Right hindlimb (tissue), 1 donor: Measurements from ENCODE around the gene PIGZ.

Experiments used
- DNase-seq: peaks from one replicate; pipeline ENCODE4 v3.0.0-alpha.2; 2018

The PIGZ gene

GRCh38 chr3:196968233-196969133 is at the start of gene PIGZ:
PIGZ (minus strand) TSS chr3:196968833; CDS start chr3:196952031, 16,802 bp downstream.
- no peak for DNase-seq

DNA sequence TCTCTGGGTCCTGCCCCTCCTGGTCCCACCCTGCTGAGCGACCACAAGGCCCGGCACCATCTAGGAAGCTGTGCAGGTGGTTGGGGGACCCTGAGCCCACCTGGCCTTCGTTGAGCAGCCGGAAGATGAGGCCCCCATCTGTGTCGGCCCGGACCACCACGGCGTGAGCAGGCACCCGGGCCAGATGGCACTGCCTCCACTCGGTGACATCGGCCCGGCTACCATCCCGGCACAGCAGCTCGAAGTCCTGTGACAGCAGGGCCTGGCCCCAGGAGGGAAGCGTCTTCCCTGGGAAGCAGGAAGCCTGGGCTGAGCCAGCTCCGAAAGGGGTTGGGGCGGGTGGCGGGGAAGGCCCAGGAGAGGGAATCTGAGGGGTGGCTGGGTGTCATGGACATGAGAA is 48.4 kb upstream of the PIGZ start:
- peak; percentile 15 for DNase-seq

DNA sequence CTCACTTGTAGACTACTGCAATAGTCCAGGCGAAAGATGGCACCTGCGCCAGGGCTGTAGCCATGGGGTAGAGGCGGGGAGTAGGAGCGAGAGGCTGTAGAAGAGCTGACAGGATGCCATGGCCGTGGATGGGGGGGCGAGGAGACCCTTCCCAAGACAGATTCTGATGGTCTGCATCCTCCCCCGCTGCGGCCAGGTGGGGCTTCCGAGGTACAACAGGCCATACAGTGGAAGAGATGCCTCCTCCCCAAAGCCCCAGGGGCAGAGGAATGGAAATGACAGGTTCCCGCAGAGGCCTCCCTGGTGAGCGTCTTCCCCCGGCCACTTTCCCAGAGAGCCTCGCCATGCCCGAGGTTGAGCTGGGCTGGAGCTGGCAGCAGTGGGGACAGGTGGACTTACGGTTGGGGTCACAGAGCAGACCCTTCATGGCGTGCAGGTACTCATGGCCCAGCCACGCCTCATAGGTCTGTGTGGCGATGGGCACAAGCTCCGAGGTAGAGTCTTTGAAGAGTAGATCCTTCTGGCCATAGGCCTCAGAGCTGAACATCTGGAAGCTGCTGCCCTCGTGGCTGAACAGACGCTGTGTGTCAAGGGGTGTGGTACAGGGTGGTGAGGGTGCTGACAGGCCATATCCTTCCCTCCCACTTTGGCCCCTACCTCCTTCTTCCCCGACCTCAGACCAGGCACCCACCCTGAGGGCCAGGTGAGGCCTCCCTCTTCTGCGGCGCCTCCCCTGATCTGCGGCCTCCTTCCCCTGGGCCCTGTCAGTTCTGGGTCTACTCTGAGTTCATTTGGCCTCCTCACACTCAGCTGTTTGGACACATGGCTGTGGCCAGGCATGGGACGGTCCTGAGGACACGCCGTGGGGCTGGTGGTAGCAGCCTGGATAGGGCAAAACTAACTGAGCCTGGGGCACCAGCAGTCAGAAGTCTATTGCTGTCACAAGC is 47.4 kb upstream of the PIGZ start:
- DNase-seq, result peak; percentile 20

DNA sequence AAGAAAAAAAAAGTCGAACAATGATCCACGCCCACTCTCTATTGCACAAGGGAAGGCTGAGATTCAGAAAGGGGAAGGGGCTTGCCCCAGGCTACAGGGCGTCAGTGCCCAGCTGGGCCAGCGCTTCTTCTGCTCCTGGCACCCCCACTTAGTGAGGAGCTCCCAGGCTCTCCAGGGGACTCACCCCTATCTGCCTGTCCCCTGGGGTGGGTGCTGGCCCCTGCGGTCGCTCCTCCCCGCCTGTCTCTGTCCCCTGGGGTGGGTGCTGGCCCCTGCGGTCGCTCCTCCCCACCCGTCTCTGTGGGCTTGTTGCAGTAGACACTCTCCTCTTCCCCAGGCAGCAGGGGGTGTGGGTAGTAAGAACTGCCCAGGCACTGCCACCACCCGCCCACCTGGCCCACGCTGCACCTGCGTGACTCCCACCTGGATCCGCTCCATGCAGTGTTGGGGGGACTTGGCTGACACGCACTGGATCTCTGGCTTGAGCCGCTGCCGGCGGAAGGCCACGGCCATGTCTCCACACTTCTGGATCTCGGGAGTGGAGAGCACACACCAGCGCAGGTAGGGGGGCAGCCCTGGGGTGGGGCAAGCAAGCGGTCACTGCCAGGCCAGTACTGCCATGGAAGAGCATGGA is 46.4 kb upstream of the PIGZ start:
- DNase-seq, result peak; percentile 20

DNA sequence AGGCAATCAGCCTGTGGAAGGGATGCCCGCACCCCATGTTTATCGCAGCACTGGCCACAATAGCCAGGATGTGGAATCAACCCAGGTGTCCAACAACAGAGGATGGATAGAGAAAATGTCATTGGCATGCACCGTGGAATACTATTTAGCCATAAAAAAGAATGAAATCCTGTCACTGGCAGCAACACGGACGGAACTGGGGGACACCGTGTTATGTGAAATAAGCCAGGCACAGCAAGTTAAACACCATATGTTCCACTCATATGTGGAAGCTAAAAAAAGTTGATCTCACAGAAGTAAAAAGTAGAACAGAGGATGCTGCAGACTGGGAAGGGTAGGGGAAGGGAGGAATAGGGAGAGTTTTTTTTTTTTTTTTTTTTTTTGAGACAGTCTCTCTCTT is 45.4 kb upstream of the PIGZ start:
- DNase-seq, result no peak

GRCh38 chr3:197012540-197012883 is 43.9 kb upstream of the PIGZ start:
- no peak for DNase-seq

DNA sequence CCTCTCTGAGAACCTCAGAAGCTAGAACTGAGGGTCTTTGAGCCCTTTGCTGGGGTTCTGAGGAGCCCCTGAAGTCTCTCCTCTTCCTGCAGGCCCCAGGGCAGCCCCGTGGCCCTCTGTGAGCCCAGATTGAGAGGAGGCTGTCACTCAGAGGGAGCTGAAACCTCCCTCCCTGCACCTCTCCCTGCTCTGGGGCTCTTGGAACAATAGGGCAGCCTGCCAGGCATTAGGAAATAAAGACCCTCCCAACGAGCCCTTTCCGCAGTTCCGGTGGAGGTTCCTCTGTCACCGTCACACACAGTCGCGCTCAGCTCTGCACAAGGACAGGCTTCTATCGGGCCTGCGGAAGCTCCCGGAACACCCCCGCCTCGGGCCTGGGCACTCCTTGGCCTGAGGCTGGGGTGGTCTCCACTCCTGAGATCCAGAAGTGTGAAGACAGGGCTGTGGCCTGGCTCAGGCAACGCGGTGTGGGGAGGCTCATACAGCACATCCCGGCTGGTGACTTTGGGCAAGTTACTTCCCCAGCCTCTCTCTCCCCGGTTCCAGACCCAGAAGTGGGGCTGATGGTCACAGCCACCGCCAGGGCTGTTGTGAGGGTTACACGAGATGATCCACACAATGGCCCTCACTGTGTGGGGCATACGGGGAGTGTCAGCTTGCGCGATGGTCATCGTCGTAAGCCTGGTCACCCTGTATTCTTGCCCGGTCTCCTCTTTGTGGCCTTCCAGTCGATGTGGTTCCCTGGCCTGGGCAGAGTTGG is 43.3 kb upstream of the PIGZ start:
- no peak for DNase-seq

GRCh38 chr3:197010556-197011351 is 42.1 kb upstream of the PIGZ start:
- DNase-seq, result no peak

DNA sequence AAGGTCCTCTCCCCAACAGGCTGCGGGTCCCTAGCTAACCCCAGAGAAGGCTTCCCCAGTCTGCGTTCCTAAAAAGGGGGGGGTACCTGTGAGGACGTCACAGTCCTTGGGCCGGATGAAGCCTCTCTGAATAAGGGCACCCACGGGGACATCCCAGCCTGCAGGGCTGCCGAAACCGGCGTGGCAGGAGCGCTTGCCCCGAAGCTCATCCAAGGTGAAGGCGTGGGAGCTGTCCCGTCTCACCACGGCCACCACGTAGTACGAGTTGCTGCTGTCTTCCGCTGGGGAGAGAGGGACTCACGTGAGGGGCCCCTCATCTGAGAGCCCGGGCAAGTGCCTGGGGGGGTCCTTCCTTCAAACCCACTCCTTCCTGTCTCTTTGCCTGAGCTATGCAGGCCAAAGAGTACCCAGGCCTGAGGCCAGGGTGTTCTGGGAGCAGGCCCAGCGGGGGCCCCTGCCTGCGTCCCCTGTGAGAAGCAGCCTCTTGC is 40.9 kb upstream of the PIGZ start:
- DNase-seq, result no peak

DNA sequence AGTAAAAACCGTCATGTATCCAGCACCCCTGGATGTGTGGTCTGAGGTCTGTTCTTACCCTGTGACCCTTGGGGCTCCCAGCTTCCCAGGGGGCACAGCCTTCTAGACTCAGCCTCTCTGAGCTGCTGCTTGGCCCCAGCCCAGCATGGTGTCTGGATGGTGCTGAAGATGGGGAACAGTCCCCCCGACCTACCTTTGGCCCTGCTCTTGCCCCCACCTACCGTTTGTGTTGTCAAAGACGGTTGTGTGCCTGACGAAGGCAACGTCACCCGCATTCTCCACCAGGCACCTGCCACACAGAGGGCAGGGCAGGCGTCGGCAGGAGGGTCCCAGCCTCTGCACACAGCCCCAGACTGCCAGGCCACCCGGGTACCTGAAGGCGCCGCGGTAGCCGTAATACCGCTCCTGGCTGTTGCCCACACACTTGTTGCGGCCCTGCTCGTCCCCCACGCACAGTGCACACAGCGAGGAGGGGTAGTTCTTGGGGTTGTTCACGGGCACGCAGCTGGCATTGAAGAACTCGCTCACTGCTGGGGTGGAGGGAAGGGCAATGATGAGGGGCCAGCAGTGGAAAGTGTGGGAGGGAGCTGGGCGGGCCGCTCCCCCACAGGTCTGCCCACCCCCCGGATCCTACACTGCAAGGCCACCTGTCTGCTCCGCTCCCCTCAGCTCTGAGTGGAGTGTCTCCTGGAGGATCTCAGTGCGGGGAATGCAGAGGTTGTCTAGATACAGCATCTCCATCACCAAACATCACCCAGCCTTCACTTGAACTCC is 40.0 kb upstream of the PIGZ start:
- no peak for DNase-seq

GRCh38 chr3:197007953-197008352 is 39.3 kb upstream of the PIGZ start:
- peak; percentile 9 for DNase-seq

- DNase-seq, result peak; percentile 9
These were observed 38.8 kb upstream of the PIGZ start for GRCh38 chr3:197007296-197007940.

DNA sequence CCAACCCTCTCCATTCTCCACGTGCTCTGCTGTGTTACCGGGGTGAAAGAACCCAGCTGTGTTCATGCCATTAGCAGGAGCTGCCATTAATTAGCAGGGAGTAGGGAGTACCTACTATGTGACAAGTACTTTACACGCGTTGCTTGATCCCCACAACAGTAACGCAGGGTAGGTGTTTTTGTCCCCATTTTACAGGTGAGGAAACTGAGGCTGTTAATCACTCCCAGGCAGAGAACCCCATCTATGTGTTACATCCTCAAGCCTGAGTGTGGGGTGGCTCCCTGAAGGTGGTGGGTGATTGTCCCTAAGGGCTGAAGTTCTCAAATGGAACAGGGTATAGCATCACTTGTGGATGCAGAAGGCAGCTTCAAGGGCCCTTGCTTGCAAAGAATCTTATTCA is 38.2 kb upstream of the PIGZ start:
- DNase-seq, result peak; percentile 4

GRCh38 chr3:197006446-197006845 is 37.8 kb upstream of the PIGZ start:
- DNase-seq, result peak; percentile 8

DNA sequence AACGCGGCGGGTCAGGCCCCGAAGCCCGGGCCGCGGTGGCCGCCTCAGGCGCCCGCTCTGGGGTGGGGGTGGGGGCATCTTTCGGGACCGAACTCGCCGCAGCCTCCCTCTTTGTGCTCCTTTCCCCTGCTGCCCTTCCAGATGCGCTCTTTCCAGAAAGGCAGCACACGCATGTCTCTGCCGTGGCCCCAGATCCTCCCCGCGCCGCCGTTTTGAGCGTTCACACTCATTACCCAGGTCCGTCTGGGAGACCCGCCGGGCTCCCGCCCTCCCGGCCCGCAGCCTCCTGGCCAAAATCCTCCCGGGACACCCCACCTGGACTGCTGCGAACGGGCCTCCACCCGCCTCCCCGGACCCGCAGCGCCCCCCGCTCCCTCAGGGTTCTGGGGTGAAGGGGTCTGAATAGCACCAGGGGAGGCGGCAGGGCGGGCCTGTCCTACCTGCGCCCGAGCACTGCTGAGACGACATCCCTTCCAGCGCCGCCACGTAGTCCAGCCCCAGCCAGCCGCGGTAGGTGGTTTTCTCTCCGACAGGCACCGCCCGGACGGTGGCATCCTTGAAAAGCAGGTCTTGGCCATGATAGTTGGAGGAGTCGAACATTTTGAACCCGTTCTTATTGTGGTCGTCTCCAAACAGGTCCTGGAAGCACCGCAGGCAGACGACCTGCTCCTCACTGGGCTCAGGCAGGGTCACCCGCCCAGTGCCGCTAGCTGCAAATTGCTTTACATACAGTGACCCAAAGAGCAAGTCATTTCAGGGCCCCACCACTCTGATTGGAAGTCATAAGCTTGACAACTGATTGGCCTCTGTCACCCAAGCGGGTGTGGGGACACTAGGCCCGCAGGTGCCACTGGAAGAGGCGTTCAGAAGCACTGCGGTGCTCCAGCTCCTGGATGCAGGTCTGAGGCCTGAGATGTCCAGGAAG is 35.1 kb upstream of the PIGZ start:
- no peak for DNase-seq

DNA sequence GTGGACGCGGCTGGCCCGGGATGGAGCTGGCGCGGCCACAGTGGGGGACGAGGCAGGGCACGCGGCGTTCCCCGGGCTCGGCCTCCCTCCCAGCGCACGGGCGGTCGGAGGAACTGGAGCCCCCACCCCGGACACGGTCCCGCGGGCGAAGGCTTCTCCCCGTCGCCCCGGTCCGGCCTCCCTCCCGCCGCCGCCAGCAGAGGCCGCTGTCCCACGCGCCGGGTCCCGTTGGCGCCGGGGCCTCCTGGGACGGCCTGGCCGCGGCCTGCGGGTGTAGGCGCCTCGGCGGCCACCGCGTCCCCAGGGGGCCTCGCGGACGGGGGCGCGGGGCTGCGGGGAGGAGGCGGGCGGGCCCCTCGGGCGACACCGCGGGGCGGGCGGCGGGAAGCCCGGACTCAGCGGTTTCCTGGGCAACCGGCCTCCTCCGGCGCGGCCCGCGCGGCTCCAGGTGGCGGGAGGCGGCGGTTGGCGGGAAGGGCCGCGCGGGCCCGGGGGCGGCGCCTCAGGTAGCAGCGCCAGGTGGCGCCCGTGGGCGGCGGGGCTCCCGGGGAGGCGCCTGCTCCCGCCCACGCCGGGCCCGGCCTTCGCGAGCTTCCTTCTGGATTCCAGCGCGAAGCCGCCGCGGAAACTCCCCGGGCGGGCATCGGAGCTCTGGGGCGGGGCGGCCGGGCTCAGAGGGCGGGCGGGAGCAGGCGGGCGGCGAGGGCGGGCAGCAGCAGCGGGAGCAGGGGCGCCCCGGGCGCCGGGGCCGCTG is 34.2 kb upstream of the PIGZ start:
- peak; percentile 77 for DNase-seq

DNA sequence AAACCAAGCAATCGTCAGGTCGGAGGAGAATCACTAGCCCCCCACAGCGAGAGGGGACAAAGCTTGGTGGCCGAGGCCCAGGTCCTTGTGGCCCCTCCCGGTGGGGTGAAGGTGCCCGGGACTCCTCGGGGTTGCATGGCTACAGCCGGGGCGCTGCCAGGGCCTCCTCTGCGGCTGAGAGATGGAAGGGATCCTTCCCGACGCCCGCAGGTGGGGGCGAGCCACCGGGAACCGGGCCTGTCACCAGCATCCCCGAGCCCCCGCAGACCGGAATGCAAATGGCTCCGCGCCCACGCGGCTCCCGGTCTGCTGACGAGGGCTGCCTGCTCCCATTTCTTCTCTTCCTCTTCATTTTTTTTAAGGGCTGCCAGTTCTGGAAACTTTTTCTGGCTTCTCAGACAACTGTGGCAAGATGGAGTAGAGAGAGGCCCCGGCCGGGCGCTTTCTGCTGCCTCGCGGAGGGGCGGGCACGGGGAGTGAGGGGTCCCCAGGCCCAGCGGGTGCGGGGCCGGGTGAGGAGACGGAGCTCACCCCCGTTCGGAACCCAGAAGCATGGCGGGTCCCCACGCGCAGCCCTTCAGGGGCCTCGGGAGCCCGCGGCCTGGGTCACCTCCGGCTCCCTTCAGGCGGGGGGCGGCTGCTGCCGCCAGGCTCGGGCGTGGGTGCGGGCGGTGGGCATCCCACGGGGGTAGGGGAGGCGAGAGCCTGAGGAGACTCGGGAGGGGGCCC is 33.5 kb upstream of the PIGZ start:
- peak; percentile 53 for DNase-seq
